ENCODE measurements around the gene PVR.

The PVR gene

GRCh38 chr19:44644402-44645016, 799 bp downstream of the PVR start:
- no peak overlapping the region for H3K27ac ChIP-seq
- H3K9me3 ChIP-seq: no peaks in the 10 kb centered on the region
- peaks cover 2% of the 10 kb centered on the region; the same call in 1 of the 2 replicates for H3K36me3 ChIP-seq
- no peaks in the 10 kb centered on the region for H3K4me1 ChIP-seq
- H3K27me3 ChIP-seq: no peaks in the 10 kb centered on the region
- peak overlapping the region; percentile 80 for H3K4me2 ChIP-seq
- TF ChIP-seq Cebpa-rat (IDR thresholded peaks at IDR 0.05): no peak
- H3K4me3 ChIP-seq: peak overlapping the region; percentile 75
- peak overlapping the region; percentile 76 for H3K9ac ChIP-seq
- no peaks in the 10 kb centered on the region for H4K20me1 ChIP-seq

GRCh38 chr19:44645407-44646048, 1.8 kb downstream of the PVR start:
- no peak overlapping the region for H3K4me3 ChIP-seq

GRCh38 chr19:44646049-44646416, 2.3 kb downstream of the PVR start:
- no peak for TF ChIP-seq Cebpa-rat (IDR thresholded peaks at IDR 0.05)
- no peaks in the 10 kb centered on the region for H4K20me1 ChIP-seq
- no peak overlapping the region for H3K4me3 ChIP-seq
- no peaks in the 10 kb centered on the region for H3K27me3 ChIP-seq
- no peak overlapping the region for H3K27ac ChIP-seq
- H3K4me2 ChIP-seq: no peak overlapping the region
- H3K36me3 ChIP-seq: peaks cover 17% of the 10 kb centered on the region; the same call in 1 of the 2 replicates
- no peaks in the 10 kb centered on the region for H3K4me1 ChIP-seq
- H3K9me3 ChIP-seq: no peaks in the 10 kb centered on the region
- no peak overlapping the region for H3K9ac ChIP-seq

More at GRCh38 chr19:44645407-44646048, 1.8 kb downstream of the PVR start:
- Histone ChIP-seq H3K36me3 (peaks cover 12% of the 10 kb centered on the region; the same call in 1 of the 2 replicates), H3K9ac (no peak overlapping the region), H3K9me3 (no peaks in the 10 kb centered on the region), H3K4me2 (no peak overlapping the region), H3K27me3 (no peaks in the 10 kb centered on the region), H3K27ac (no peak overlapping the region), H4K20me1 (no peaks in the 10 kb centered on the region), H3K4me1 (no peaks in the 10 kb centered on the region)
- TF ChIP-seq Cebpa-rat (IDR thresholded peaks at IDR 0.05): no peak

DNA sequence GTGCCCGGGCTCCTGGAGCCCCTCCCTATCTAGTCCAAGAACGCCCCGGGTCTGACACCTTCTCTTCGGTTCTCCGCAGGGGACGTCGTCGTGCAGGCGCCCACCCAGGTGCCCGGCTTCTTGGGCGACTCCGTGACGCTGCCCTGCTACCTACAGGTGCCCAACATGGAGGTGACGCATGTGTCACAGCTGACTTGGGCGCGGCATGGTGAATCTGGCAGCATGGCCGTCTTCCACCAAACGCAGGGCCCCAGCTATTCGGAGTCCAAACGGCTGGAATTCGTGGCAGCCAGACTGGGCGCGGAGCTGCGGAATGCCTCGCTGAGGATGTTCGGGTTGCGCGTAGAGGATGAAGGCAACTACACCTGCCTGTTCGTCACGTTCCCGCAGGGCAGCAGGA, 3.4 kb downstream of the PVR start:
- H3K36me3 ChIP-seq: peaks cover 18% of the 10 kb centered on the region; the same call in 1 of the 2 replicates
- TF ChIP-seq Cebpa-rat (IDR thresholded peaks at IDR 0.05): no peak

GRCh38 chr19:44648631-44649251, 5.0 kb downstream of the PVR start:
- peaks cover 5% of the 10 kb centered on the region for H3K4me1 ChIP-seq
- TF ChIP-seq Cebpa-rat (IDR thresholded peaks at IDR 0.05): no peak
- H3K36me3 ChIP-seq: peaks cover 23% of the 10 kb centered on the region; the same call in 1 of the 2 replicates
- H3K4me3 ChIP-seq: no peak overlapping the region
- H3K4me2 ChIP-seq: no peak overlapping the region
- no peak overlapping the region for H3K27ac ChIP-seq
- no peaks in the 10 kb centered on the region for H4K20me1 ChIP-seq
- H3K9ac ChIP-seq: no peak overlapping the region
- no peaks in the 10 kb centered on the region for H3K9me3 ChIP-seq
- no peaks in the 10 kb centered on the region for H3K27me3 ChIP-seq

More for the DNA sequence above, 3.4 kb downstream of the PVR start:
- H3K4me3 ChIP-seq: no peak overlapping the region
- H3K9ac ChIP-seq: no peak overlapping the region
- no peaks in the 10 kb centered on the region for H3K9me3 ChIP-seq
- no peak overlapping the region for H3K27ac ChIP-seq
- H4K20me1 ChIP-seq: no peaks in the 10 kb centered on the region
- no peaks in the 10 kb centered on the region for H3K27me3 ChIP-seq
- no peaks in the 10 kb centered on the region for H3K4me1 ChIP-seq
- H3K4me2 ChIP-seq: no peak overlapping the region

GRCh38 chr19:44649578-44650145, 6.0 kb downstream of the PVR start:
- no peak for TF ChIP-seq Cebpa-rat (IDR thresholded peaks at IDR 0.05)
- Histone ChIP-seq H3K4me1 (peaks cover 14% of the 10 kb centered on the region), H3K4me3 (no peak overlapping the region), H3K27ac (no peak overlapping the region), H3K36me3 (peaks cover 23% of the 10 kb centered on the region; the same call in 1 of the 2 replicates), H3K9me3 (no peaks in the 10 kb centered on the region), H3K9ac (no peak overlapping the region), H4K20me1 (no peaks in the 10 kb centered on the region), H3K4me2 (no peak overlapping the region), H3K27me3 (no peaks in the 10 kb centered on the region)

- Histone ChIP-seq H3K4me1 (peaks cover 24% of the 10 kb centered on the region), H3K9ac (0 out of 2 replicates have a peak overlapping the region, but pooled peaks have one; percentile 15), H3K36me3 (peaks cover 34% of the 10 kb centered on the region), H3K4me3 (no peak overlapping the region), H3K27me3 (no peaks in the 10 kb centered on the region), H3K4me2 (peak overlapping the region; percentile 50; the same call in 1 of the 2 replicates), H3K27ac (peak overlapping the region; percentile 72), H3K9me3 (no peaks in the 10 kb centered on the region), H4K20me1 (no peaks in the 10 kb centered on the region)
- no peak for TF ChIP-seq Cebpa-rat (IDR thresholded peaks at IDR 0.05)
These were observed 9.6 kb downstream of the PVR start for GRCh38 chr19:44653343-44653742.

DNA sequence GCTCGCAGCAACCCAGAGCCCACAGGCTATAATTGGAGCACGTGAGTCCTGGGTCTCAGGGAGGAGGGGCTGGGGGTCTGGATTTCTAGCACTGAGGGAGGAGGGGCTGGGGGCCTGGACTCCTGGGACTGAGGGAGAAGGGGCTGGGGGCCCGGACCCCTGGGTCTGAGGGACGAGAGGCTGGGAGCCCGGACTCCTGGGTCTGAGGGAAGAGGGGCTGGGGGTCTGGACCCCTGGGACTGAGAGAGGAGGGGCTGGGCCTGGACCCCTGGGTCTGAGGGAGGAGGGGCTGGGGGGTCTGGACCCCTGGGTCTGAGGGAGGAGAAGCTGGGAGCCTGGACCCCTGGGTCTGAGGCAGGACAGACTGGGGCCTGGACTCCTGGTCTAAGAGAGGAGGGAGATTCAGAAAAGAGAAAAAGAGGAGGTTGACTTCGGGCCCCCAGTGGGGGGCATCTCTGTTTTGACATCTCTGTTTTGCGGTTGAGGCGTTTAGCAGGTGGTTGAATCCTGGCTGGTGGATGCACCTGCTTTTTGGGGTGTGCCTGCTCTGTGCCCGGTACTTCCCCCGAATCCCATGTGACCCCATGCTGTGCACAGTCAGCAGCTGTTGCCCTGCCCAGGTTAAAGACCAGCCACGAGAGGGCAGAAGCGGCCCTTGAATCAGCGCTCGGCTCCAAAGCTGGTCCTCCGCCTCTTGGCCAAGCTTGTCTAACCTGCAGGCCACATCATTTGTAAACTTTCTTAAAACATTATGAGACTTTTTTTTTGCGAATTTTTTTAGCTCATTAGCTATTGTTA, 10.5 kb downstream of the PVR start:
- Histone ChIP-seq H3K9me3 (no peaks in the 10 kb centered on the region), H3K4me2 (peak overlapping the region; percentile 50), H3K36me3 (peaks cover 43% of the 10 kb centered on the region), H4K20me1 (no peaks in the 10 kb centered on the region), H3K27me3 (no peaks in the 10 kb centered on the region), H3K4me1 (peaks cover 24% of the 10 kb centered on the region), H3K27ac (peak overlapping the region; percentile 72), H3K4me3 (no peak overlapping the region), H3K9ac (peak overlapping the region; percentile 53; the same call in 1 of the 2 replicates)
- no peak for TF ChIP-seq Cebpa-rat (IDR thresholded peaks at IDR 0.05)

GRCh38 chr19:44657211-44657921, 13.7 kb downstream of the PVR start:
- peaks cover 24% of the 10 kb centered on the region for H3K4me1 ChIP-seq
- H3K9me3 ChIP-seq: no peaks in the 10 kb centered on the region
- no peaks in the 10 kb centered on the region for H4K20me1 ChIP-seq
- H3K27ac ChIP-seq: no peak overlapping the region
- H3K36me3 ChIP-seq: peaks cover 49% of the 10 kb centered on the region
- H3K27me3 ChIP-seq: no peaks in the 10 kb centered on the region
- no peak for TF ChIP-seq Cebpa-rat (IDR thresholded peaks at IDR 0.05)
- no peak overlapping the region for H3K4me3 ChIP-seq
- no peak overlapping the region for H3K4me2 ChIP-seq
- H3K9ac ChIP-seq: no peak overlapping the region
